ENCODE measurements around the gene SPG7.

DNA sequence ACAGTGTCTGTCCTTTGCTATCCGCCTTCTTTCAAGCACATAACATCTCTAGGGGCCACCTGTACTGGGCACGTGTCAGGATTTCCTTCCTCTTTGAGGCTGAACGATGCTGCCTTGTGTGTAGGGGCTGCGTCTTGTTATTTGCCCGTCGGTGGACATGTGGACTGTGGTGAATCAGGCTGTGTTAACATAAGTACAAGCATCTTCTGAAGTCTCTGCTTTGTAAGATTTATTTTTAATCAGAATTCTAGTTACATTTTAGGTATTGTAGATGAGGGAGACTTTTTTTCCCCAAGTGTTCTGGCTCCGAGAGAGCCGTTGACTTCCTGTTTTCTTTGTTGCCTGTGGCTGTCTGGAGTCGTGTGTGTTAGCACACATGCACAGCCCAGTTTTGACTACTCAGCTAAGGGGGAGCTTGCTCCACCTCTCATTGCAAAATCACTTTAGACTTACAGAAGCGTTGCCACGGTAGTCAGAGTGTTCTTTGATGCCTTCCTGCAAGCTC is 26.1 kb downstream of the SPG7 start:
- TF ChIP-seq, protein P1, sequence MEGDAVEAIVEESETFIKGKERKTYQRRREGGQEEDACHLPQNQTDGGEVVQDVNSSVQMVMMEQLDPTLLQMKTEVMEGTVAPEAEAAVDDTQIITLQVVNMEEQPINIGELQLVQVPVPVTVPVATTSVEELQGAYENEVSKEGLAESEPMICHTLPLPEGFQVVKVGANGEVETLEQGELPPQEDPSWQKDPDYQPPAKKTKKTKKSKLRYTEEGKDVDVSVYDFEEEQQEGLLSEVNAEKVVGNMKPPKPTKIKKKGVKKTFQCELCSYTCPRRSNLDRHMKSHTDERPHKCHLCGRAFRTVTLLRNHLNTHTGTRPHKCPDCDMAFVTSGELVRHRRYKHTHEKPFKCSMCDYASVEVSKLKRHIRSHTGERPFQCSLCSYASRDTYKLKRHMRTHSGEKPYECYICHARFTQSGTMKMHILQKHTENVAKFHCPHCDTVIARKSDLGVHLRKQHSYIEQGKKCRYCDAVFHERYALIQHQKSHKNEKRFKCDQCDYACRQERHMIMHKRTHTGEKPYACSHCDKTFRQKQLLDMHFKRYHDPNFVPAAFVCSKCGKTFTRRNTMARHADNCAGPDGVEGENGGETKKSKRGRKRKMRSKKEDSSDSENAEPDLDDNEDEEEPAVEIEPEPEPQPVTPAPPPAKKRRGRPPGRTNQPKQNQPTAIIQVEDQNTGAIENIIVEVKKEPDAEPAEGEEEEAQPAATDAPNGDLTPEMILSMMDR (IDR thresholded peaks at IDR 0.05): no peak
- no peak for TF ChIP-seq NR1H2 (CRISPR knock-in tag; IDR thresholded peaks at IDR 0.05)

Data from WTC11 (cell line).